CD4-positive, alpha-beta T cell treated with Interleukin-15 for 1 hour (primary cell): Measurements from ENCODE around the gene SPNS3.

ENCODE experiments used
- DNase-seq: peaks from one replicate; pipeline ENCODE4 v3.0.0-alpha.2; 2020

Gene SPNS3

DNA sequence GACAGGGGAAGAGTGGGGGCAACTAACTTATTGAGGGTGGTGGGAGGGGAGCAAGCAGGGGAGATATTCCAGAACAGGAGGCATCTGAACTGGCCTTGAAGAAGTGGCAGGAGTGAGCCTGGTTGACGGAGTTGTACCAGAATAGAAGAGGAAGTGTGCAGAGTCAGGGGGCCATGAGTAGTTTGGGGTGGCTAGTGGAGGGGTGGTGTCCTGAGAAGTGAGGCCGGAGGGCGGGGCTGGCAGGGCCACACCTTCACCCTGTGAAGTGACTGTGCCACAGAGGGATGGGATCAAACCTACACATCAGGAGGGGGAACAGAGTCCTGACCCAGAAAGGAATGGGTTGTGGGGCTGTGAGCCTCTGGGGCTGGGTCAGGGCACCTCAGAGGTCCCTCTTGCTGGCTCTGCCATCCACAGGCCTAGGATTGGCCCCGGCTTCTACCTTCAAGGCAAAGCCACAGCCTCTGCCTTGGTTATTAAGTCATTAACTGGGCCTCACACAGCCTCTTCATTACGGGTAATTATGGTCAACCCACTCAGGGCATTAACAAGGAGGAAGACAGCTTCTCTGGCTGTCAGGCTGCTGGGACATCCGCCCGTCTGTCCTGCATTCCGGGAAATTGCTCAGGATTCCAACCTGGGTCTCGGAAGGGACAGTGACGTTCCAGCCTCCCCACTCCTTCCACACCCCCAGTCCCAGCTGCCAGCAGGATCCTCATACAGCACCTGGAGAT lies 77.6 kb downstream of the SPNS3 start:
- no peak for DNase-seq

DNA sequence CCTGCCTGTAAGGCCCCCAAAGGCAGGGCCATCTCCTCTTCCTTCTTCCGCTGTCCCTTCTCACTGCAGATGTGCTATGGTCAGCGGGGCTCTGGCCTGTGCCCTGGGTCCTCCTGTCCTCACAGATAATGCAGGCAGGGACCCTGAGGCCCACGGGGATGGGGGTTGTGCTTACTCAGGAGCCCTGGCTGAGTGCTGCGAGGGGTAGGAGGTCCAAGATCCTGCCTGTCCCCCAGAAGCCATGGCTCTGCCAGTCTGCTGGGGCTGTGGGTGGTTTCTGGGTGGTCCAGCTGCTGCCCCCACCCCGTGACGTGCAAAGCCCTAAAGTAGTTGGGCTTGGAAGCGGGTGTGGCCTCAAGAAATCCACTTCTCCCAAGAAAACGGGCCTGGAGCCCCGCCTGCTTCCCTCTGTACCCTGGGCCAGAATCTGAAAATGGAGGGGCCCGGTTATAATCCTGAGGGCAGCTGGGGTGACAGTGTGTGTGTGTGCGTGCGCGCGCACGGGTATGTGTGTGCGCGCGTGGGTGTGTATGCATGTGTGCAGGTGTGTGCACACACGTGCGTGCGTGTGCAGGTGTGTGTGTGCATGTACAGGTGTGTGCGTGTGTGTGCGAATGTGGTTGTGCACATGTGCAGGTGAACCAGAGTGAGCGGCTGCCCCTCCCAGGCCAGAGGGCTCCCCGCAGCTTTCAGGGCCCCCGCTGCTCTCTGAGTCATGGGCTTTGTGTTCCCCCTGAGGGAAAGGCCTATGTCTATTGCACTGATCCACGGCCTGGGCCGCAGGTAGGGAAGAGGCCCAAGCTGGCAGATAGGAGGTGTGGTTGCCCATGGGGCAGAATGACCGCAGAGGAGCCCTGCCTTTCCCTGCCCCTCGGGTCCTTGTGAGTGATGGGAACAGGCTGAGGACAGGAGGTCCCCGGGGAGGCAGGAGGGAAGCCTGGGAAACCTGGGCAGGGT lies 78.7 kb downstream of the SPNS3 start:
- no peak for DNase-seq

DNA sequence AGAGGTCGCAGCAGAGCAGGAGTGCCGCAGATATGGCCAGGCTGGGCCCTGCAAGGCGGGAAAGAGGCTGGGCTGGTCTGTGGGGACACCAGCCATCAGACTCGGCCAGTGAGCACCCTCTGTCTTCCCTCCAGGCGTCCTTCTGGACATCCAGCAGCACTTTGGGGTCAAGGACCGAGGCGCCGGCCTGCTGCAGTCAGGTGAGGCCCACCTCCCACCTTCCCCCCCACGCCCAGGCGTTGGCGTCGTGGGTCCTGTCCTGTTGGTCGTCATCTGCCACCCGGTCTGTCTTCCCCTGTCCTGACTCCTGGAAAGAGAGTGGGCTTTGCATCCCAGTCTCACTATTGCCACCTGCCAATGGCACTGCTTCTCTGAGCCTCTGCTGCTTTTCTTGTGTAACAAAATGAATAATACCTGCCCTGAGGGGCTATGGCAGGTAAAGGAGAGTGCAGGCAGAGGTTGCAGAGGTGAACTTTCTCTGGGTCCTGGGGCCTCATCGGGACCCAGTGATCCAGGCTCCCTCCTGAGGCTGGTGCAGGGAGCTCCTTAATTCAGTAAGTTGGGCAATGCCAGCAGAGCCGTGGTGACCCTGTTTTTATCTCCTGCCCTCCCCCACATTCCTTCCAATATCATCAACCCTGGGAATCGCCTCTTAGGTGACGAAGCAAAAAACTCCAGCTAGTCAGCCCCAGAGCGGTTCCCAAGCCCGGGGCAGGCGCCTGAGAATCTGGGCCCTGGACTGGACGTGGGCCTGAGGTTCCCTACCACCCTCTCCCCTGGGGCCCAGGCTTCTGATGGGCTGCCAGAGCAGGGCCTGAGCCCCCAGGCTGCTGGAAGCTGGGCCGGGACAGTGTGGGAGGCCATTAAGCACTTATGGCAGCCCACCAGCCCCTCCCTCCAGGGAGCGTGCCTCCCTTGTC lies 79.6 kb downstream of the SPNS3 start:
- no peak for DNase-seq

DNA sequence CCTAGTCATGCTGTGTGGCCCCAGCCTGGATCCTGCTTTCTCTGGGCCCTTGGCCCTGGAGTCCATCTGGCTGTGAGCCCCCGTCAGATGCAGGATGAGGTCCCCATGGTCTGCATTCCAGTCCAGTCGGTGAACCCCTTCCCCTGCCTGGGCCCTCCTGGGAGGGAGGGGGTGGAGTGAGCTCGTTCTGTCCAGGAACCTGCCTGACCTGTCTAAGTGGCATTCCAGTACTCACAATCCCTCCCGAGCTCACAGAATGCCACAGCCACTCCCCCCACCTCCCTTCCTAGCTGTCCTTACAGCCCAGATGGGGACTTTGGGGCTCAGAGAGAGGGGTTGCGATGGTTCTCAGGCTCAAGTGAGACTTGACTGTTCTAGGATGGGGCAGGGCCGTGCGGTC lies 80.5 kb downstream of the SPNS3 start:
- DNase-seq, result no peak

DNA sequence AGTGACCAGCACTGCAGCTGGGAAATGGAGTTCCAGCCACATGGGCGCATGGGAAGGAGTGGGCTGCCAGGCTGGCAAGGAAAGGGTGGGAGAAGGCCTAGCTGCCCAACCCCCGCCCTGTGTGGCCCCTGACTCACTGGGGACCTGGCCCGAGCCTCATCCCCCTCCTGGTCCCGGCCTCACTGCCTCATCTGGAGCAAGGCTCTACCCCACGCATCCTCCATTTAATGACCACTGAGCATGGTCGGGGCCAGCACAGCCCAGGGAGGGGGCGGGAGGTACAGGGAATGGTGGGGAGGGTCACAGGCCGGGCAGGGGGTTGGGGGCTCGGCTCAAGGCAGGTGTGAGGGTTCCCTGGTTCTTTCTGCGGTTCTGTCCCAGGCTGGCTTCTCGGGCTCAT lies 81.0 kb downstream of the SPNS3 start:
- DNase-seq, result no peak

DNA sequence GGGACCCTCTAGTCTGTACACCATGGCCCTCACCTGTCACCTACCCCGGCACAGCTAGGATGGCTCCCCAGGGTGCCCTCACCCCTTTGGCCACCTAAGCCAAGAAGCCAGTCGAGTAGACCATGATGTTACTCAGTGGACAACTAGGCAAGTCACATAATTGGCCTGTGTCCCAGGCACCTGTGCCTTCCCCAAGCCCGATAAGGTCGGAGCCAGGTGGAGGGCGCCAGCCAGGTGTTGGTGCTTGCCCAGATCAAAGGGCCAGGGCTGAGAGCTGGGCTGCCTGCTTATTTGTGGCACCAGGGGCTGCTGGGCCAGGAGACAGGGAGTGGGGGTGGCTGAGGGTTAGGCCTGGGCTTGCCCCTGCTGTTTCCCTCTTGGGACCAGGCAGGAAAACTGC lies 81.8 kb downstream of the SPNS3 start:
- DNase-seq, result no peak

DNA sequence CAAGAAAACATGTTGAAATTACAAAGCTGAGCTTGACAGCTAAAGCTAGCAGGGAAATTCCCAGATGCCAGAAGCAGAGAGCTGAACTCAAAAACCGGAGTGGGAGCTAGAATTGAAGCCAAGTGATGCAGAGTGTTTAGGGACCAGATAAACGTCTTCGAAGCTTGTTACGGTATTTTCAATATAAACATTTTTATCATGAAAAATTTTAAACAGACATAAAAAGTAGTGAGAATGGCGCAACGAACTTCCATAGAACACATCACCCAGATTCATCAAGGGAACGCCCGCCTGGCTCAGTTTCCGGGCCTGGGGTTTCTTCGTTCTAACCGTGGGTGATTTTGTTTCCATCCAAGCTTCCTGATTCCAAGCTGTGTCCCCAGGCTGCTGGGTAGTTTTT lies 83.0 kb downstream of the SPNS3 start:
- DNase-seq, result no peak

DNA sequence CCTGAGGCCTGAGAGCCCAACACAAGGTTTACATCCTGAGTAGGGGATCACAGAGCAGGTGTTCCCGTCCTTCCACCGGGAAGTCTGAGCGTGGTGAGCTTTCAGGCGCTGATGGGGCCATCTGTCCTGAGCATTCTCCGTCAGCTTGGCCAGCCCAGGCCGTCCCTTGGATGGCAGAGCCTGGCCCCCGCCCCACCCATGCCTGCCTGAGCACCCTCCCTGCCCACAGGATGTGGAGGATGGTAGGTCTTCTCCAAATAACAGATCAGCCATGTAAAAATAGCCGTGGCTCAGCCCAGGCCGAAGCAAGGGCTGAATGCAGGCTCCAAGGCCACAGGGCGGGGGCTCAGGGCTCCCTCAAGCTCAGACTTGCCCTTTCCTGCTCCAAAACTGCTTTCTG lies 85.2 kb downstream of the SPNS3 start:
- DNase-seq, result no peak

DNA sequence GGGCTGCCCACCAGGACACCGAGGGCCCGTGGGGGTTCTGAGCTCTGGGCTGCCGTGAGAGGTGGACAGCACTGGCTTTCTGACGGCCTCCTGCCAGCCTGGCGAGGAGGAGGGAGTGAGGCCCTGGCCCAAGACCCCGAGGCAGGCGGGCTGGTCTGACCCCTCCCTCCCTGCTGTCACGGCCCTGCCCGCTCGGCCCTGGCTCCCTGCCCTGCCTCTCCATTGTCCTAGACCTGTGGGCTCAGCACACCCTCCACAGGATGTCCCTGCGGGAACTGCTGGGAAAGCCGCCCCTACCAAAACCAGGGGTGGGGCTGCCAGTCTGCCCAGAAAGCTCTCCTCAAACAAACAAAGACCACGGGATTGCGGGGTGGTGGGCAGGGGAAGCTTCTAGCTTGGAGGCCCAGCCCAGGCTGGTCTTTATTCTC lies 85.6 kb downstream of the SPNS3 start:
- DNase-seq, result no peak

DNA sequence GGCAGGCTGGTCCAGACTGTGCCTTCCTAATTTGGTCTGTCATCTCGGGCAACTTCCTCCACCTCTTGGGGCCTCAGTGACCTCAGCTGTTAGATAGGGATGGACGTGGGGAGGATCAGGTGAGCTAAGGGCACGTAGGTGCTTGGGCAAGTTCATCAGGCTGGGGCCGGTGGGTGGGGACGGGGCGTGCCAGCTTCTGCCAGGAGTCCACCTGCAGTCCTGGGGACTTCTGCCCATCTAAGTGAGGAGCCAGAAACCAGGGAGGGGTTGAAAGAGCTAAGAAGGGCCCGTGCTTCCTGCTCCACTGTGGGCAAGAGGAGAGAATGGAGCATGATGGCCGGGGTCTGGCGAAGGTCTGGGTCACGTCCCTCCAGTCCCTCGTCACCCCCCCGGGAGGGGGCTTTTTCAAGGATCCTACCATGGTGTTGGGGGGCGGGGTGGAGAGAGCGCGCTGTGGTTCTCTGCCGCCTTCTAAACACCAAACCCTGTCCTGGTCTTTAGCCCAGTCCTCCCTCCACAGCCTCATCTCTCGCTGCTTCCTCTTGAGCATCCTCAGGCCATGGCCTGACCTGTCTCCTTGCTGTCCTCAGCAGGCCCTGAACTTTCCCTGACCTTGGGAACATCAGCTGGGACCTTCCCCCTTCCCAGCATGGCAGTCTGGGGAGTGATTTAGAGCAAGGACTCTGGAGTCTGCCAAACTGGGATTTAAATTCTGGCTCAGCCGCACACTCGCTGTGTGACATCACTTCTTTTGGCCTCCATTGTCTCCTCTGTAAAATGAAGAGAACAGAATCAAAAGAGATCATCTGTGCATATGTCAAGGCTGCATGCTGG lies 86.5 kb downstream of the SPNS3 start:
- DNase-seq, result no peak

DNA sequence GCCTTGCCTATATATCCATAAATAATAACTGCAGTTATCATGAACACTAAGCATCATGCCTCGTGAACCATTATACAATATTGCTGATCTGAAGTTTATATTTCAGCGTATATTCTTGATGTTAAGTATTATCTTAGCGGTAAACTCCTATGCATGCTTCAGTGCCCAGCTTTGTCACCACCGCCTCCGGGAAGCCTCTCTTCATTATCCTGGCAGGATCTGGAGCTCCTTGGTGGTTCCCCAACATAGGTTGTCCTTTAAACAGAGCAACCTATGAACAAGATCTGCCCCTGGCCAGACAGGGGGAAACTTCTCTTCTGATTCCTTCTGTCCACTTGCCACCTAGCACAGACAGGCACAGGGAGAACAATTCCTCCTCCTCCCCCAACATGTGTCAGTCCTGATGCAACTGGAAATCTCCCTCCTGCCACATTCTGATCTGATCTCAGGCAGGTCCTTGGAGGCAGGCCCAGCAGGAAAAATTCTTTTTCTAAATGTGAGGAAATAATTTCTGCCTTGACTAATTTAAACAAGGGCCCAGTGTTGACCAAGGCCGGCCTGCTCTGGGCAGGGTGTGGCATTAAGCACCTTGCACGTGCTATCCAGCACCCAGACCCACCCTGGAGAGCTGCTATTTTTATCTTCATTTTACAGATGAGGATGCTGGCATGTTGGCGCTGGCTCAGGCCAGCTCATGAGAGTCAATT lies 87.3 kb downstream of the SPNS3 start:
- no peak for DNase-seq

DNA sequence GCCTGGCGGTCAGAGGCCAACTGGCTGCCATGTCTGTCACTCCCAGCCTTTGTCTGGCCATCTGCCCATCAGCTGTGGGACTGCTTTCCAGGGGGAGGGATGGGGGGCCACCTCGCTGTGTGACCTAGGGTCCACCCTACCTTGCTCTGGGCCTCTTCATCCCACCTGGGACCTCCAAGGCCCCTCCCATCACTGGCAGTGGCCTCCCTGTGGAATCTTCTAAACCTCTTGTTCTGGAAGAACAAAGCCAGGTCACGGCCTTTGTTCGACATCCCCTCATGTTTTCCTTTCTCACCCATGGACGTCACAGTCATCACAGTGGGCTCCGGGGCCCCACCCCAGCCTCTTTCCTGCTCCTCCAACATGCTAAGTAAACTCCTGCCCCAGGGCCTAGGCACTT lies 88.9 kb downstream of the SPNS3 start:
- no peak for DNase-seq

DNA sequence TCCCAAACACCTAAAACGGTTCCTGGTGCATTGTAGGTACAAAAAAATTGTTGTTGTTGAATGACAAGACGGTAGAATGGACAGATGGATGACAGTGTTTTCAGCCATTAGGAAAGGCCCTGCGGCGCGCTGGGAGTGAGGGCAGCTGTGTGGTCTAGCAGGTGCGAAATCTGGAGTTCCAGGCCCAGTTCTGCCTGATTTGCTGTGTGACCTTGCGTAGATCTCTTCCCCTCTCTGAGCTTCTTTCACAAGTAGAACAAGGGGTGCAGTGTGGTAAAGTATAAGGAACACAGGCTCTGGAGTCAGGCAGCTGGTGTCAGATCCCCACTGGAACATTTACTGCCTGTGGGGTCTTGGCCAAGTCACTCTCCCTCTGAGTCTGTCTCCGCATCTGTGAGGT lies 90.2 kb downstream of the SPNS3 start:
- DNase-seq, result no peak

DNA sequence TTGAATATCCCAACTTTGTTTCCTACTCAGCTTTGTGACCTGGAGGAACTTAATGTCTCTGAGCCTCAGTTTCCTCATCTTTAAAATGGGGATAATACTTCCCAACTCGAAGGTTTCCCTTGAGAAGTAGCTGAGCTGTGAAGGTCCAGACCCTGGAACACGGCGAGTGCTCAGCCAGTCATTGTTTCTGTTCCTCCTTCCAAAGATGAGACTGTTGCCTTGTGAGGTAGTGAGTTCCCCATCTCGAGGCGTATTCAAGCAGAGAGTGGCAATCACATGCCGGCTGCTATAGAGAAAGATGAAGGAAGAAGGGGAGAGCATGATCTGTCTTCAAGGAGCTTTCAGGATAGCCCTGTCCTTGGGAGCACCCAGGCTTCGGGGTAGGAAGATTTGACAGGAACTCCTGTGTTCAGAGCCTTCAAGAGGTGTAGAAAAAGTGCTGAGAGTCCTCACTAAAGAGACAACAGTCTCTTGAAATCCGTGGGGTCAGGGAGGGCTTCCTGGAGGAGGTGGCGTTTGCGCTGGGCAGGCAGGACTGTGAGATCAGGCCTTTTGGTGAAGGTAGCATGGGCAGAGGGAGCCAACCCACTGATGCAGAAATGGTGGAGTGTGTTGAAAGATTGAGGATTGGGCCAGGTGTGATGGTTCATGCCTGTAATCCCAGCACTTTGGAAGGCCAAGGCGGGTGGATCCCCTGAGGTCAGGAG lies 92.1 kb downstream of the SPNS3 start:
- DNase-seq, result no peak

DNA sequence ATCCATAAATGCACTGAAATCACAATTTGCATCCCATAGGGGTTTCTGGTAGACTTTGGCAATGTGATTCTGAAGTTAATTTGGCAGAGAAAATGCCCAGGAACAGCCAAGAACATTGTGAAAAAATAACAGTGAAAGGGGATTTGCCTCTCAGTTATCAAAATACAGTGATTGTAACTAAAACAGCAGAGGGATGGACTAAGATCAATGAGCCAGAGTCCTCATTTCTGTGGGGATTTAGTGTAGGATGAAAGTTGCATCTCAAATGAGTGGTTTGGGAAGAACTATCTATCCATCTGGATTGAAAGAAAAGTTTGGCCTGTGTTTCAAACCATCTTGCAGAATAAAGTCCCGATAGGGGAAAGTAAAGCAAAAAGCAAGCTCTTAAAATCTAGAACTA lies 93.4 kb downstream of the SPNS3 start:
- DNase-seq, result no peak

DNA sequence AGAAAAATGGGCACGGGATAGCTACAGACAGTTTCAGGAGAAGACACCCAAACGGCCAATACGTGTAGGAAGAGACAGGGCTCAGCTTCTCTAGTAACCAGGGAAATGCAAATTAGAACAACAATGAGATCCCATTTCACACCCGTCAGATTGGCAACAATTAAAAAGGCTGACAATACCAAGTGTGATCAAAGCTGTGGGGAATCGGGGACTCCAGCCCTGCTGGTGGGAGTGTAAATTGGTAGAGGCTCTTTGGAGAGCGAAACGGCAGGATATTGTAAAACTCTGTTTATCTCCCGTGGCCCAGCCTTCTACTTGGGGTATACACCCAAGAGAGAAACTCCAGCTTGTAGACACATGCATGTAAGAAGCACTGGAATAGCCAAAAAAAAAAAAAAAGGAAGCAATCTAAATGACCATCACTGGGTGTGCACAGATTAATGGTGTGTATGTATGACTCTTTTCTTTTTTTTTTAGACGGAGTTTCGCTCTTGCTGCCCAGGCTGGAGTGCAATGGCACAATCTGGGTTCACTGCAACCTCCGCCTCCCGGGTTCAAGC lies 93.9 kb downstream of the SPNS3 start:
- no peak for DNase-seq

DNA sequence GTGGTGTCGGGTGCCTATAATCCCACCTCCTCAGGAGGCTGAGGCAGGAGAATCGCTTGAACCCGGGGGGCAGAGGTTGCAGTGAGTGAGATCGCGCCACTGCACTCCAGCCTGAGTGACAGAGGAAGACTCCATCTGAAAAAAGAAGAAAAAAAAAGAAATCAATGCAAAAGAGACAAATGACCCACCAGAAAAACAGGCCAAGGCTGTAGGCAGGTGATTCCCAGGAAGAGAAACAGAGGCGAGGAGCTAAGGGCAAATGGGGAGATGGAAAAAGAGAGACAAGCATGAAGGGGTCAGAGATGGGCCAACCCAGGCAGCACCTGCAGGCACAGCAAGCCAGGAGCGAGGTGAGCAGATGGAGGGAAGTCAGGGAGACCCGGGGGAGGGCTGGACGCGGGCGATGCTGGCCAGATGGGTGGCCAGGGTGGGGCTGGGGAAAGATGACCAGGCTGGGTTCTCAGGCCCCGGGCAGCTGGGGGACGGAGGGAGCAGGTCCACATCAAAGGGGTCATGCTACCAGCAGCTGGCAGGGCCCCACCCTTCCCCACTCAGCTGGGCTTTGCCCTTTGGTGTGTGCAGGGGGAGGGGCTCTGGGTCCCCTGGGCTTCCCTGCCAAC lies 95.9 kb downstream of the SPNS3 start:
- no peak for DNase-seq

DNA sequence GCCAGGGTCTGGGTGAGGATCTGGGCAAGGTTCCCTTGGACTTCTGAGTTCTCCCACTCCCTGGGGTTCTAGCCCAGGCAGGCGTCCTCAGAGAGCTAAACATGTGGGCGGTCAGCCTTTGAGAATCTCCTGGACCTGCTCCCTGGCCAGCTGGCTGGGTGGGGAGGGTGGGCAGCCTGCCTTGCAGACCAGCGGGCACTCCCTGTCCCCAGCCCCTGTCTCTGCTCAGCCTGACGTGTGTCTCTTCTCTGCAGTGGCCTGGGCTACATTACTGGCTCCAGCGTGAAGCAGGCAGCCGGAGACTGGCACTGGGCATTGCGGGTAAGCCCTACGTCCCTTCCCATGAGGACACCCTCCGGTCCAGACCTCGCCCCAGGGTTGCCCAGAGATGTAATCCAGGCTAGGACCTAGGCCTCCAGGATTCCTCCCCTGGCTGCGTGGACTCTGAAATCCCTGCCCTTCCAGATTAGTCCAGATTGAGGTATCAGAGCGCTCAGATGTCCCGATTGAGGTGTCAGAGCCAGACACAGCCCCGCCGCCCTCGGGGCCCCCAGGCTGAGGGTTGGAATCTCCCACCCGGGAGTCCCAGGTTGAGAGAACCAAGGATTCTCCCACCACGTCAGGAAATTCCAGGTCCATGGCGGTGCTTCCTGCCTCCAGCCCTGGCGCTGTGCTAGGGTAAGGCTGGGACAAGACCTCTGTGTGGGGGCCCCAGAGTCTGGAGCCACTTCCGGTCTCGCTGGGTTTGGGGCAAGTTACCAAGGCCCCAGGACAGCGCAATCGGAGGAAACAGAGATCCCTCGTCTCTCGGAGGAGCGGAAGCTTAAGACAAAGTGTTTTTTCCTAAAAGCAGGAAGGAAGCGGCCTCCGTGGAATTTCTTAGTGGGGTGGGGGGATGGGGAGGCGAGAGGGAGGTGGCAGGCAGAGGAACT lies 97.3 kb downstream of the SPNS3 start:
- DNase-seq, result no peak
